ENCODE data around the gene EHMT2. TPM values are rescaled to one million over a fixed set of nuclear protein-coding genes. Genes with fewer than 3 reads are reported as not detected.

EHMT2 gene
- total RNA-seq, 1 experiment from 2014 or later, result 117 TPM

- DNase-seq (ENCODE audit: low spot score), result peak; percentile 100
- H3K27me3 ChIP-seq (replicated peaks; ENCODE audit: insufficient read depth, low read depth, low read length, poor library complexity), result no peaks in the 10 kb centered on the region
- H3K27ac ChIP-seq (ENCODE audit: low read depth, low read length, poor library complexity, severe bottlenecking), result peak within 1 kb of the TSS; percentile 81
- H3K4me3 ChIP-seq (ENCODE audit: low read depth, low read length, poor library complexity, severe bottlenecking), result peak within 1 kb of the TSS; percentile 72
- H3K36me3 ChIP-seq (ENCODE audit: insufficient read depth, low read length, poor library complexity, severe bottlenecking), result peaks cover 6% of the 10 kb centered on the region
- TF ChIP-seq CTCF (conservative IDR thresholded peaks at IDR 0.05; ENCODE audit: low read depth, low read length) (no peak), EZH2 (IDR thresholded peaks at IDR 0.05; ENCODE audit: borderline replicate concordance, low read depth, low read length, poor library complexity, severe bottlenecking) (no peak)
- H3K9me3 ChIP-seq (ENCODE audit: low read depth, low read length, poor library complexity, severe bottlenecking), result no peaks in the 10 kb centered on the region
- ChIA-PET POLR2A (ENCODE audit: low non-redundant PET) (interaction anchor here (0.6 to 0.7 kb wide), 2 partner anchors 36 to 184 kb away, joined by 3 to 5 read pairs; no protein-coding TSS in a partner anchor), CTCF (no interaction called here)
- peaks cover 6% of the 10 kb centered on the region for H3K4me1 ChIP-seq (ENCODE audit: insufficient read depth, low read length, poor library complexity, severe bottlenecking)
- intact Hi-C loops (cut with micrococcal nuclease; ENCODE audit: unreplicated experiment), result loop anchor here (1.0 to 2.0 kb wide), 2 partner anchors 36 to 125 kb away; no protein-coding TSS in a partner anchor
- BruUV-seq (replicated peaks), result no TSS peak
Observed at GRCh38 chr6:31862344-31863235, 34.9 kb downstream of the EHMT2 start, which contains the start of gene NEU1. NEU1 (minus strand) TSS chr6:31862821; CDS start chr6:31862776, 45 bp downstream.

GRCh38 chr6:31861919-31862343 is 35.6 kb downstream of the EHMT2 start:
- Histone ChIP-seq H3K9me3 (ENCODE audit: low read depth, low read length, poor library complexity, severe bottlenecking) (no peaks in the 10 kb centered on the region), H3K4me1 (ENCODE audit: insufficient read depth, low read length, poor library complexity, severe bottlenecking) (peaks cover 6% of the 10 kb centered on the region), H3K4me3 (ENCODE audit: low read depth, low read length, poor library complexity, severe bottlenecking) (peak overlapping the region; percentile 72), H3K36me3 (ENCODE audit: insufficient read depth, low read length, poor library complexity, severe bottlenecking) (peaks cover 6% of the 10 kb centered on the region), H3K27ac (ENCODE audit: low read depth, low read length, poor library complexity, severe bottlenecking) (peak overlapping the region; percentile 68), H3K27me3 (replicated peaks; ENCODE audit: insufficient read depth, low read depth, low read length, poor library complexity) (no peaks in the 10 kb centered on the region)
- intact Hi-C loops (cut with micrococcal nuclease; ENCODE audit: unreplicated experiment), result loop anchor here (2.0 kb wide), 1 partner anchor 37 kb away; no protein-coding TSS in a partner anchor
- TF ChIP-seq CTCF (conservative IDR thresholded peaks at IDR 0.05; ENCODE audit: low read depth, low read length) (no peak), EZH2 (IDR thresholded peaks at IDR 0.05; ENCODE audit: borderline replicate concordance, low read depth, low read length, poor library complexity, severe bottlenecking) (no peak)
- POLR2A ChIA-PET (ENCODE audit: low non-redundant PET), result interaction anchor here (0.6 kb wide), 1 partner anchor 36 kb away, joined by 5 read pairs; no protein-coding TSS in a partner anchor
- DNase-seq (ENCODE audit: low spot score), result no peak
- CTCF ChIA-PET, result no interaction called here
- no TSS peak for BruUV-seq (replicated peaks)

- POLR2A ChIA-PET (ENCODE audit: low non-redundant PET), result no interaction called here
- intact Hi-C loops (cut with micrococcal nuclease; ENCODE audit: unreplicated experiment), result no loop called here
- DNase-seq (ENCODE audit: low spot score), result no peak
- peaks cover 6% of the 10 kb centered on the region for H3K4me1 ChIP-seq (ENCODE audit: insufficient read depth, low read length, poor library complexity, severe bottlenecking)
- H3K4me3 ChIP-seq (ENCODE audit: low read depth, low read length, poor library complexity, severe bottlenecking), result no peak overlapping the region
- peaks cover 6% of the 10 kb centered on the region for H3K36me3 ChIP-seq (ENCODE audit: insufficient read depth, low read length, poor library complexity, severe bottlenecking)
- no TSS peak for BruUV-seq (replicated peaks)
- H3K9me3 ChIP-seq (ENCODE audit: low read depth, low read length, poor library complexity, severe bottlenecking), result no peaks in the 10 kb centered on the region
- H3K27ac ChIP-seq (ENCODE audit: low read depth, low read length, poor library complexity, severe bottlenecking), result no peak overlapping the region
- TF ChIP-seq EZH2 (IDR thresholded peaks at IDR 0.05; ENCODE audit: borderline replicate concordance, low read depth, low read length, poor library complexity, severe bottlenecking) (no peak), CTCF (conservative IDR thresholded peaks at IDR 0.05; ENCODE audit: low read depth, low read length) (no peak)
- H3K27me3 ChIP-seq (replicated peaks; ENCODE audit: insufficient read depth, low read depth, low read length, poor library complexity), result no peaks in the 10 kb centered on the region
- CTCF ChIA-PET, result no interaction called here
Observed at GRCh38 chr6:31861150-31861549, 36.3 kb downstream of the EHMT2 start.

Data from A673 (cell line).